NCI-H345 (cell line): Measurements from ENCODE around the gene CAB39.
"Not testable (repeated sequence)": the region's sequence is repeated elsewhere in the genome, so short reads cannot be mapped to it uniquely, and the experiment has no call there.

Experiments
- DNase-seq: peaks from one replicate; lab custom pipeline; 2025; lab: John Stamatoyannopoulos, UW

Gene CAB39

GRCh38 chr2:230715201-230715600 is 2.6 kb downstream of the CAB39 start:
- no peak for DNase-seq

- no peak for DNase-seq
Measured at GRCh38 chr2:230716588-230716987, 3.9 kb downstream of the CAB39 start.

GRCh38 chr2:230717600-230717999 is 5.0 kb downstream of the CAB39 start:
- no peak for DNase-seq

- DNase-seq = no peak
Measured at GRCh38 chr2:230719340-230719739, 6.7 kb downstream of the CAB39 start.

GRCh38 chr2:230721712-230722111 is 9.1 kb downstream of the CAB39 start:
- DNase-seq = no peak

GRCh38 chr2:230722207-230722885 is 9.7 kb downstream of the CAB39 start:
- DNase-seq = no peak

- no peak for DNase-seq
Measured at GRCh38 chr2:230723363-230723762, 10.7 kb downstream of the CAB39 start.

GRCh38 chr2:230724957-230725356 is 12.3 kb downstream of the CAB39 start:
- DNase-seq = not testable (repeated sequence)

GRCh38 chr2:230731512-230731911 is 18.9 kb downstream of the CAB39 start:
- no peak for DNase-seq

- DNase-seq = no peak
Measured at GRCh38 chr2:230732914-230733401, 20.3 kb downstream of the CAB39 start.

GRCh38 chr2:230734247-230735175 is 21.9 kb downstream of the CAB39 start:
- no peak for DNase-seq

GRCh38 chr2:230735884-230736283 is 23.2 kb downstream of the CAB39 start:
- DNase-seq = no peak

- DNase-seq = no peak
Measured at GRCh38 chr2:230737300-230737699, 24.7 kb downstream of the CAB39 start.

- DNase-seq = no peak
Measured at GRCh38 chr2:230737791-230738226, 25.2 kb downstream of the CAB39 start.

- peak; percentile 6 for DNase-seq
Measured at GRCh38 chr2:230738391-230738811, 25.8 kb downstream of the CAB39 start.

GRCh38 chr2:230738924-230739323 is 26.3 kb downstream of the CAB39 start:
- peak; percentile 40 for DNase-seq

GRCh38 chr2:230739961-230740360 is 27.3 kb downstream of the CAB39 start:
- DNase-seq = no peak

GRCh38 chr2:230742781-230743180 is 30.1 kb downstream of the CAB39 start:
- DNase-seq = no peak

- DNase-seq = no peak
Measured at GRCh38 chr2:230746213-230746612, 33.6 kb downstream of the CAB39 start.

- no peak for DNase-seq
Measured at GRCh38 chr2:230748087-230748486, 35.4 kb downstream of the CAB39 start.

- DNase-seq = no peak
Measured at GRCh38 chr2:230749111-230749510, 36.5 kb downstream of the CAB39 start.

GRCh38 chr2:230751062-230751461 is 38.4 kb downstream of the CAB39 start:
- DNase-seq = no peak

- no peak for DNase-seq
Measured at GRCh38 chr2:230754200-230754599, 41.6 kb downstream of the CAB39 start.
